Measurements from ENCODE around the gene SSBP4. TPM values are rescaled to one million over a fixed set of nuclear protein-coding genes. Genes with fewer than 3 reads are reported as not detected.

Gene SSBP4
- total RNA-seq, 1 donor from 2014 or later = 119 TPM

DNA sequence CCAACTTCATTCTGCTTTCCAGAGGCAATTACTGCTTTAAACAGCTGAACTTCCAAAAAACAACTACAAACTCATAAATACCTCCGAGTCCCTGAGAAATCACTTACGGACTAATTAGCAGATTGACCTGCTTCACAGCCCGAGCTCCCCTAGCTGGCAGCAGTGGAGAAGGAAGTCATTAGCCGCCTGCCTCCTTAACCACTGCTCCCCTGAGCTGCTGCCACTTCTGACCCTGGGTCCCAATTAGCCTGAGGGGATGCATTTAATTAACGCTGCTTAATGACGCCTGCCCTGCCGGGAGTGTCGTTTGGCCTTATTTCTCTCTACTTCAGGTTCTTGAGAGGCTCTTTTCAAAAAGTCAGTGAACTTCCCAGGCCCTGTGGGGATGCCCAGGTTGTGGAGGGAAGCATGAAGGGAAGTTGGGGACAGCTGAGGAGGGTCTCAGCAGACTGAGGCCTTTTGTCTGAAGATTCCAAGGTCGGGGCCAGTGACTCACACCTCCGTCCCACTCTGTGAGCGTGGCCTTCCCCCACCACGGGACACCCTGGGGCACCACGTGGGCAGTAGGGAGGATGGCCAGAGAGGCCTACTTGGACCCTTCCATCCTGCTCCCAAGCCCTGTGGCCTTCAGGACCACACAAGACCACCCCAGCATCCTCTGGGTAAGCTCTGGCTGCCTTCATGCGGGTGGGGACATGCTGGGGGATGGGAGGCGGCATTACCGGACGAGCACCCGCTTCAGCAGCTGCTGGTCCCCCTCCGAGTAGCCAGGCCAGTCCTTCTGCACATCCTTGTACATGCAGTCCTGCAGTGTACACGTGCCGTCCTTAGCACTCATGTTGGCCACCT is 38.5 kb downstream of the SSBP4 start:
- no peak overlapping the region for H3K4me3 ChIP-seq (ENCODE audit: low read depth, low read length)
- DNase-seq (ENCODE audit: low read depth) = no peak
- no peak for TF ChIP-seq CTCF (conservative IDR thresholded peaks at IDR 0.05; ENCODE audit: low read depth, low read length)

DNA sequence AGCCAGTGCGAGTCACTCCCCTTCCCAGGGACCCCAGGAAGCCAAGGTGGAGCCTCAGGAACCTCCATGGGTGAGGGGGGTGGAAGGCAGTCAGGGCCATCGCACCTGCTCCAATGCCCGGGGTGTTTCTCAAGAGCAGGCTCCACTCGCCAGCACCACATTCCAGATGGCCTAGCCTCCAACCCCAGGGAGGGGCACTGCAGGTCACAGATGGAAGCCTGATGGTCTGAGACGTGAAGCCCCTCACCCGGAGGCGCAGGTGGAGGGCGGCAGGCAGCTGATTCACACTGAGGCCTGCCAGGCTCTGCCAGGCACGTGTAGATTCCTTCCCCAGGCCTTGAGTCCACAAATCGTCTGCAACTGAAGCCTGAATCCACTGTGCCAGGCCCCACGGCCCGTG is 41.7 kb downstream of the SSBP4 start:
- H3K4me3 ChIP-seq (ENCODE audit: low read depth, low read length) = no peak overlapping the region
- TF ChIP-seq CTCF (conservative IDR thresholded peaks at IDR 0.05; ENCODE audit: low read depth, low read length) = no peak
- DNase-seq (ENCODE audit: low read depth) = no peak

DNA sequence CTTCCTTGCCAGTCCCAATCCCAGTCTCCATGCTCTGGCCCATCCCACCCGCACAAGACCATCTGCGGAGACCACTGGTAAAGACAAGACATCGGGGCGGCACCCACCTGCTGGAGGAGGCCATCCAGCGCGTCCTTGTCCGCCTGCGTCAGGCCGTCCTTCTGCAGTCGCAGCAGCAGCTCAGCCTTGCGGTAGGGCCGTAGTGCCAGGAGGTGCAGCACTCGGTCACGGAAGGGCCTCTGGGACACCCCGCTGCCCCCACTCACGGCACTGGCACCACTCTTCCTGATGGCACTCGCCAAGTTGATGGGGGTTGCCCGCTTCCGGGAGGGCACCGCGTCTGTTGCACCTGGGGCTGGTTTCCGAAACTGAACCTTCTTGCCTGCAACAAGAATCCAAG is 42.3 kb downstream of the SSBP4 start:
- H3K4me3 ChIP-seq (ENCODE audit: low read depth, low read length) = no peak overlapping the region

GRCh38 chr19:18464646-18465045 is 45.4 kb downstream of the SSBP4 start:
- TF ChIP-seq CTCF (conservative IDR thresholded peaks at IDR 0.05; ENCODE audit: low read depth, low read length) = no peak
- DNase-seq (ENCODE audit: low read depth) = no peak
- H3K4me3 ChIP-seq (ENCODE audit: low read depth, low read length) = no peak overlapping the region

More for the DNA sequence above, 42.3 kb downstream of the SSBP4 start:
- no peak for TF ChIP-seq CTCF (conservative IDR thresholded peaks at IDR 0.05; ENCODE audit: low read depth, low read length)
- DNase-seq (ENCODE audit: low read depth) = no peak

GRCh38 chr19:18465214-18465963 is 46.2 kb downstream of the SSBP4 start:
- H3K4me3 ChIP-seq (ENCODE audit: low read depth, low read length) = no peak overlapping the region
- DNase-seq (ENCODE audit: low read depth) = no peak
- TF ChIP-seq CTCF (conservative IDR thresholded peaks at IDR 0.05; ENCODE audit: low read depth, low read length) = no peak

- TF ChIP-seq CTCF (conservative IDR thresholded peaks at IDR 0.05; ENCODE audit: low read depth, low read length) = no peak
- no peak for DNase-seq (ENCODE audit: low read depth)
- no peak overlapping the region for H3K4me3 ChIP-seq (ENCODE audit: low read depth, low read length)
Observed at GRCh38 chr19:18465964-18466339, 46.8 kb downstream of the SSBP4 start.

Measured in epithelial cell of proximal tubule (primary cell).